NB4 (cell line): ENCODE measurements around the gene NALCN.

ENCODE experiments used
- MAX ChIP-seq: IDR thresholded peaks from 2 replicates; pipeline ENCODE4 v1.6.1; 2011; ENCODE audit warnings: low read depth, low read length
- MYC ChIP-seq: IDR thresholded peaks from 2 replicates; pipeline ENCODE4 v1.6.1; 2011; ENCODE audit warnings: low read depth, low read length
- POLR2A ChIP-seq: IDR thresholded peaks from 2 replicates; pipeline ENCODE4 v1.6.1; 2011; ENCODE audit warnings: mild to moderate bottlenecking; ENCODE audit not compliant: insufficient read length; ENCODE audit errors: extremely low read depth
- TF ChIP-seq, protein P1 (sequence below): IDR thresholded peaks from one replicate; pipeline ENCODE4 v1.5.1; 2012; ENCODE audit warnings: low read depth, low read length

DNA sequence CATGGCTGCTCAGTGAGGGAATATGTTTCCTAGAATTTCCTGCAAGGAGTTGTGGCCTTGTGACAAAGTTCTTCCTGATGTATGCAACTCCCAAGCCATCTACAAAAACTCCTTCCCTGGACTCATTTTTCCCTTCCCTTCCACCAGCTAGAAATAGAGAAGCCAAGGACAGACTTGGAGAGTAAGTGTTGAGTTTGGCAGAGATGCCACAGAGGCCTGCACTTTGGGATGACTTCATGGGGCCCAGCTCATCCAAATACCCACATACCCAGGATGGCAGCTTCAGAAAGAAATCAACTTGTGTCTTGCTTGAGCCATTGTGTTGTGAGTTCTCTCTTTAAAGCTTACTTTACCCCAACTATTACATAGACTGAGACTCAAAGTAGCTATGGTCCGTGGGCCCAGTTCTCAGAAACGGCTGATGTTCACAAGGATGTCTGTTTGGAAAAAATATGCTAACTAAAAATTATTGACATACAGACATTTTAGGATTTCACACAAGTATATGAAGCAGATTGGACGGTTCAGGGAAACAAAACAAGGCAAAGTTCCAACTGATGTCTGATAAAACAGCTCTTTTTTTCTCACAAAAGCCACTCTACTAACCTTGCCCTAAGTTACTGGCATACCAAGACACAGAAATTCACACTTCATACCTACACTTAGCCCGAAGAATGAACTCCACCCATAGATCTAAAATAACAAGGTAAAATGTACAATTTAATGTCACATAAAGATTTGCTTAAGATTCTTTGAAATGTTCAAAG is 107.9 kb downstream of the NALCN start:
- TF ChIP-seq MAX (no peak), POLR2A (no peak), MYC (no peak)
- TF ChIP-seq, protein P1, sequence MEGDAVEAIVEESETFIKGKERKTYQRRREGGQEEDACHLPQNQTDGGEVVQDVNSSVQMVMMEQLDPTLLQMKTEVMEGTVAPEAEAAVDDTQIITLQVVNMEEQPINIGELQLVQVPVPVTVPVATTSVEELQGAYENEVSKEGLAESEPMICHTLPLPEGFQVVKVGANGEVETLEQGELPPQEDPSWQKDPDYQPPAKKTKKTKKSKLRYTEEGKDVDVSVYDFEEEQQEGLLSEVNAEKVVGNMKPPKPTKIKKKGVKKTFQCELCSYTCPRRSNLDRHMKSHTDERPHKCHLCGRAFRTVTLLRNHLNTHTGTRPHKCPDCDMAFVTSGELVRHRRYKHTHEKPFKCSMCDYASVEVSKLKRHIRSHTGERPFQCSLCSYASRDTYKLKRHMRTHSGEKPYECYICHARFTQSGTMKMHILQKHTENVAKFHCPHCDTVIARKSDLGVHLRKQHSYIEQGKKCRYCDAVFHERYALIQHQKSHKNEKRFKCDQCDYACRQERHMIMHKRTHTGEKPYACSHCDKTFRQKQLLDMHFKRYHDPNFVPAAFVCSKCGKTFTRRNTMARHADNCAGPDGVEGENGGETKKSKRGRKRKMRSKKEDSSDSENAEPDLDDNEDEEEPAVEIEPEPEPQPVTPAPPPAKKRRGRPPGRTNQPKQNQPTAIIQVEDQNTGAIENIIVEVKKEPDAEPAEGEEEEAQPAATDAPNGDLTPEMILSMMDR = no peak
